Vagina (tissue), 2 donors: ENCODE measurements around the gene CARM1. TPM values are rescaled to one million over a fixed set of nuclear protein-coding genes. Genes with fewer than 3 reads are reported as not detected.
A peak's percentile ranks its signal among the peaks of the same experiment; 100 is the strongest.
"Not testable (repeated sequence)": the region's sequence is repeated elsewhere in the genome, so short reads cannot be mapped to it uniquely, and the experiment has no call there.

Source experiments
- DNase-seq, 2 donors: peaks; one replicate each; pipeline ENCODE4 v3.0.0-alpha.2; 2017; ENCODE audit errors: extremely low spot score in 2 of 2
- H3K27ac ChIP-seq: fragments of 200-600 bp; sonication (generic); one replicate; pipeline ENCODE4 v1.5.1; 2019
- H3K27me3 ChIP-seq: fragments of 200-600 bp; sonication (generic); one replicate; pipeline ENCODE4 v1.5.1; 2019
- H3K36me3 ChIP-seq, 2 donors: fragments of 200-600 bp; sonication (generic); one replicate each; pipeline ENCODE4 v1.5.1; 2017 to 2019
- H3K4me1 ChIP-seq: fragments of 200-600 bp; sonication (generic); one replicate; pipeline ENCODE4 v1.5.1; 2019
- H3K4me3 ChIP-seq, 2 donors: fragments of 200-600 bp; sonication (generic); 1 replicate in 1 of 2; 2 replicates in 1 of 2; pipeline ENCODE4 v1.5.1; 2016 to 2019
- H3K9me3 ChIP-seq: fragments of 200-600 bp; sonication (generic); one replicate; pipeline ENCODE4 v1.5.1; 2019
- CTCF ChIP-seq, 3 experiments: fragments of 450-650 bp in 2 of 3; fragments of 200-600 bp in 1 of 3; sonication (generic) in 1 of 3; IDR thresholded peaks; one replicate each; pipeline ENCODE4 v1.5.1; 2017 to 2019; ENCODE audit warnings: antibody characterized with exemption in 3 of 3, mild to moderate bottlenecking in 2 of 3, moderate library complexity in 2 of 3
- POLR2A ChIP-seq, 2 donors: fragments of 450-650 bp; IDR thresholded peaks; one replicate each; pipeline ENCODE4 v1.6.1; 2017; ENCODE audit warnings: antibody characterized with exemption in 2 of 2, mild to moderate bottlenecking in 2 of 2, moderate library complexity in 2 of 2
- POLR2AphosphoS5 ChIP-seq, 2 donors: sonication (generic); formaldehyde crosslinking; IDR thresholded peaks; one replicate each; pipeline ENCODE4 v1.9.0; 2017; ENCODE audit warnings: antibody characterized with exemption in 2 of 2, mild to moderate bottlenecking in 2 of 2, low read depth in 1 of 2; ENCODE audit not compliant: insufficient read depth in 1 of 2
- intact Hi-C: fragments of 100-400 bp; cut with DNase I; formaldehyde crosslinking; loops from one replicate; pipeline ENCODE4 v1.15.1; 2023
- total RNA-seq: library from RNA; depleted of rRNA; stranded (reverse); fragments of >200 nt; gene quantifications from one replicate; pipeline ENCODE4 v1.2.3, GENCODE V29; 2016

The CARM1 gene
- total RNA-seq, 1 donor from 2014 or later = 28.2 TPM

- Histone ChIP-seq H3K36me3 (peaks cover 0 to 7% of the 10 kb centered on the region in 2 donors), H3K9me3 (no peaks in the 10 kb centered on the region), H3K4me3 (peak overlapping the region; percentile 65 to 72), H3K27me3 (no peaks in the 10 kb centered on the region), H3K4me1 (peaks cover 14% of the 10 kb centered on the region), H3K27ac (peak overlapping the region; percentile 96)
- TF ChIP-seq POLR2A (IDR thresholded peaks at IDR 0.05) = no peak
- TF ChIP-seq POLR2AphosphoS5 (IDR thresholded peaks at IDR 0.05; ENCODE audit: insufficient read depth in 1 of 2, low read depth in 1 of 2) = peak; percentile 22 to 87
- intact Hi-C loops = no loop called here
- DNase-seq = no peak
These were observed 34.6 kb upstream of the CARM1 start for GRCh38 chr19:10836479-10837330.

- H3K4me3 ChIP-seq, H3K27ac ChIP-seq, DNase-seq, H3K27me3 ChIP-seq, intact Hi-C loops, H3K36me3 ChIP-seq, H3K9me3 ChIP-seq: not testable (repeated sequence)
- peaks cover 14% of the 10 kb centered on the region for H3K4me1 ChIP-seq
These were observed 33.7 kb upstream of the CARM1 start for GRCh38 chr19:10837649-10838048.

- no peak for DNase-seq
- no peak overlapping the region for H3K4me3 ChIP-seq
- TF ChIP-seq CTCF (IDR thresholded peaks at IDR 0.05) (no peak), POLR2A (IDR thresholded peaks at IDR 0.05) (no peak), POLR2AphosphoS5 (IDR thresholded peaks at IDR 0.05; ENCODE audit: insufficient read depth in 1 of 2, low read depth in 1 of 2) (no peak)
These were observed 33.0 kb upstream of the CARM1 start for GRCh38 chr19:10838377-10838776.

GRCh38 chr19:10839114-10840050, 32.0 kb upstream of the CARM1 start:
- no peak for TF ChIP-seq CTCF (IDR thresholded peaks at IDR 0.05)
- no peak for TF ChIP-seq POLR2A (IDR thresholded peaks at IDR 0.05)
- no peak for TF ChIP-seq POLR2AphosphoS5 (IDR thresholded peaks at IDR 0.05; ENCODE audit: insufficient read depth in 1 of 2, low read depth in 1 of 2)
- Histone ChIP-seq H3K27me3 (no peaks in the 10 kb centered on the region), H3K4me1 (peaks cover 14% of the 10 kb centered on the region), H3K27ac (no peak overlapping the region), H3K36me3 (no peaks in the 10 kb centered on the region), H3K9me3 (no peaks in the 10 kb centered on the region), H3K4me3 (no peak overlapping the region)
- DNase-seq = no peak
- intact Hi-C loops = no loop called here

More at GRCh38 chr19:10838377-10838776, 33.0 kb upstream of the CARM1 start:
- H3K27ac ChIP-seq = no peak overlapping the region
- no peaks in the 10 kb centered on the region for H3K36me3 ChIP-seq
- no peaks in the 10 kb centered on the region for H3K9me3 ChIP-seq
- H3K27me3 ChIP-seq = no peaks in the 10 kb centered on the region
- intact Hi-C loops = no loop called here
- peaks cover 14% of the 10 kb centered on the region for H3K4me1 ChIP-seq

- intact Hi-C loops = no loop called here
- Histone ChIP-seq H3K36me3 (no peaks in the 10 kb centered on the region), H3K27ac (no peak overlapping the region), H3K4me3 (no peak overlapping the region), H3K9me3 (no peaks in the 10 kb centered on the region), H3K27me3 (no peaks in the 10 kb centered on the region), H3K4me1 (no peaks in the 10 kb centered on the region)
- DNase-seq = no peak
- TF ChIP-seq POLR2A (IDR thresholded peaks at IDR 0.05) = no peak
- no peak for TF ChIP-seq CTCF (IDR thresholded peaks at IDR 0.05)
- TF ChIP-seq POLR2AphosphoS5 (IDR thresholded peaks at IDR 0.05; ENCODE audit: insufficient read depth in 1 of 2, low read depth in 1 of 2) = no peak
These were observed 28.6 kb upstream of the CARM1 start for GRCh38 chr19:10842788-10843187.
